Fibroblast of the aortic adventitia (primary cell): Measurements from ENCODE around the gene MSMB. TPM values are rescaled to one million over a fixed set of nuclear protein-coding genes. Genes with fewer than 3 reads are reported as not detected.

Experiments
- DNase-seq: peaks from one replicate; pipeline ENCODE4 v3.0.0-alpha.2; 2010; ENCODE audit warnings: low read depth
- H3K4me3 ChIP-seq: 2 replicates; pipeline ENCODE4 v1.5.1; 2011; ENCODE audit warnings: low read depth, mild to moderate bottlenecking, control low read depth, low read length, moderate library complexity
- CTCF ChIP-seq: IDR thresholded peaks from 2 replicates; pipeline ENCODE4 v1.5.1; 2011; ENCODE audit warnings: mild to moderate bottlenecking, low read length, control low read depth, inconsistent platforms; ENCODE audit not compliant: insufficient read depth
- total RNA-seq: library from RNA; depleted of rRNA; stranded (reverse); fragments of >200 nt; gene quantifications from 2 replicates; pipeline ENCODE4 v1.2.3, GENCODE V29; 2012; ENCODE audit warnings: low replicate concordance

MSMB gene
- total RNA-seq, 1 donor = not detected

GRCh38 chr10:46018453-46019176 lies 27.5 kb downstream of the MSMB start:
- peak; percentile 59 for DNase-seq
- no peak overlapping the region for H3K4me3 ChIP-seq
- TF ChIP-seq CTCF = no peak

GRCh38 chr10:46017733-46018132 lies 28.3 kb downstream of the MSMB start:
- TF ChIP-seq CTCF = no peak
- DNase-seq = no peak
- H3K4me3 ChIP-seq = no peak overlapping the region

GRCh38 chr10:46016811-46017210 lies 29.3 kb downstream of the MSMB start:
- H3K4me3 ChIP-seq = no peak overlapping the region
- TF ChIP-seq CTCF = no peak
- no peak for DNase-seq

GRCh38 chr10:46016190-46016589 lies 29.9 kb downstream of the MSMB start:
- TF ChIP-seq CTCF = no peak
- no peak overlapping the region for H3K4me3 ChIP-seq

GRCh38 chr10:46014683-46015405 lies 31.2 kb downstream of the MSMB start:
- DNase-seq = no peak
- no peak for TF ChIP-seq CTCF
- no peak overlapping the region for H3K4me3 ChIP-seq

More at GRCh38 chr10:46016190-46016589, 29.9 kb downstream of the MSMB start:
- DNase-seq = no peak

- no peak for DNase-seq
- no peak overlapping the region for H3K4me3 ChIP-seq
- TF ChIP-seq CTCF = no peak
Measured at GRCh38 chr10:46014206-46014605, 31.9 kb downstream of the MSMB start.
